Fibroblast of the conjunctiva (primary cell): ENCODE results near the gene ACP1.

Source experiments
- DNase-seq: peaks from one replicate; pipeline ENCODE4 v3.0.0-alpha.2; 2010; ENCODE audit warnings: low read depth

Gene ACP1

GRCh38 chr2:264493-265468 is at the start of gene ACP1:
Gene ACP1 (plus strand): TSS chr2:264947. CDS start chr2:264965, 18 bp downstream.
- peak; percentile 91 for DNase-seq

- DNase-seq: no peak
These were observed 48.7 kb upstream of the ACP1 start for GRCh38 chr2:216068-216467.

GRCh38 chr2:223451-223850 is 41.3 kb upstream of the ACP1 start:
- no peak for DNase-seq

GRCh38 chr2:223971-224760 is 40.6 kb upstream of the ACP1 start:
- DNase-seq: no peak

GRCh38 chr2:228115-228514 is 36.6 kb upstream of the ACP1 start:
- no peak for DNase-seq

GRCh38 chr2:228518-229278 is 36.0 kb upstream of the ACP1 start:
- DNase-seq: no peak

- no peak for DNase-seq
These were observed 33.1 kb upstream of the ACP1 start for GRCh38 chr2:231521-232185.

- DNase-seq: no peak
These were observed 31.7 kb upstream of the ACP1 start for GRCh38 chr2:233030-233429.

- DNase-seq: no peak
These were observed 30.3 kb upstream of the ACP1 start for GRCh38 chr2:234421-234820.

GRCh38 chr2:236993-237539 is 27.7 kb upstream of the ACP1 start:
- DNase-seq: no peak

GRCh38 chr2:237878-238277 is 26.9 kb upstream of the ACP1 start:
- no peak for DNase-seq

- no peak for DNase-seq
These were observed 26.3 kb upstream of the ACP1 start for GRCh38 chr2:238431-238830.

- DNase-seq: no peak
These were observed 25.9 kb upstream of the ACP1 start for GRCh38 chr2:238869-239268.

- DNase-seq: no peak
These were observed 20.2 kb upstream of the ACP1 start for GRCh38 chr2:244547-244946.

- DNase-seq: peak; percentile 28
These were observed 18.1 kb upstream of the ACP1 start for GRCh38 chr2:246489-247144.

GRCh38 chr2:248724-249123 is 16.0 kb upstream of the ACP1 start:
- no peak for DNase-seq

- no peak for DNase-seq
These were observed 15.2 kb upstream of the ACP1 start for GRCh38 chr2:249538-250042.

GRCh38 chr2:252001-252602 is 12.6 kb upstream of the ACP1 start:
- DNase-seq: no peak

GRCh38 chr2:253202-253638 is 11.5 kb upstream of the ACP1 start:
- DNase-seq: no peak

GRCh38 chr2:254241-254640 is 10.5 kb upstream of the ACP1 start:
- no peak for DNase-seq
